B cell (primary cell): Measurements from ENCODE around the gene MORN1. TPM values are rescaled to one million over a fixed set of nuclear protein-coding genes. Genes with fewer than 3 reads are reported as not detected.

Experiments used
- ATAC-seq: fragments of 200-7000 bp; cut with Tn5 transposase; one replicate; pipeline ENCODE4 v1.10.0; 2021; ENCODE audit warnings: low read depth, mild to moderate bottlenecking, moderate number of reproducible peaks, moderate library complexity
- CTCF ChIA-PET: fragments of 350-600 bp; sonication (Branson Sonifier 250); formaldehyde crosslinking; loops from one replicate; lab custom pipeline; 2021; ENCODE audit warnings: antibody characterized with exemption, inconsistent platforms; lab: Charles Lee
- POLR2A ChIA-PET: fragments of 350-600 bp; sonication (Branson Sonifier 250); formaldehyde crosslinking; loops from one replicate; lab custom pipeline; 2021; ENCODE audit warnings: antibody characterized with exemption; lab: Charles Lee
- DNase-seq: peaks from one replicate; pipeline ENCODE4 v3.0.0; 2013
- H2AFZ ChIP-seq: 2 replicates; pipeline ENCODE4 v1.6.1; 2012; ENCODE audit warnings: mild to moderate bottlenecking, low read depth, low read length; ENCODE audit not compliant: insufficient read depth, poor library complexity, severe bottlenecking
- H3K27ac ChIP-seq, 2 donors: 1 replicate in 1 of 2; 2 replicates in 1 of 2; pipeline ENCODE4 v1.5.1; 2012 to 2013; ENCODE audit warnings: low read length in 2 of 2, mild to moderate bottlenecking in 2 of 2, moderate library complexity in 1 of 2
- H3K27me3 ChIP-seq, 4 experiments: fragments of 200-600 bp in 1 of 4; sonication (generic) in 1 of 4; replicated peaks in 1 of 4; 1 replicate in 2 of 4; 2 replicates in 2 of 4; pipeline versions ENCODE4 v1.6.1 to v1.7.0; 2013 to 2016; ENCODE audit warnings: low read length in 3 of 4, mild to moderate bottlenecking in 2 of 4, mixed read lengths in 1 of 4, moderate library complexity in 1 of 4; ENCODE audit not compliant: insufficient read depth in 4 of 4, control insufficient read depth in 3 of 4; ENCODE audit errors: control extremely low read depth in 1 of 4
- H3K36me3 ChIP-seq, 2 experiments: replicated peaks in 1 of 2; 1 replicate in 1 of 2; 2 replicates in 1 of 2; pipeline versions ENCODE4 v1.6.1 to v1.7.1; 2013; ENCODE audit warnings: low read length in 1 of 2; ENCODE audit not compliant: insufficient read depth in 2 of 2, control insufficient read depth in 1 of 2; ENCODE audit errors: control extremely low read depth in 1 of 2, extremely low read depth in 1 of 2
- H3K4me1 ChIP-seq, 2 donors: fragments of 200-600 bp in 1 of 2; sonication (generic) in 1 of 2; 1 replicate in 1 of 2; 2 replicates in 1 of 2; pipeline versions ENCODE4 v1.5.1 to v1.6.1; 2013 to 2017; ENCODE audit warnings: low read length in 2 of 2; ENCODE audit not compliant: control insufficient read depth in 2 of 2, insufficient read depth in 2 of 2
- H3K4me2 ChIP-seq: replicated peaks from 2 replicates; pipeline ENCODE3; 2012; ENCODE audit warnings: mild to moderate bottlenecking, low read depth, low read length; ENCODE audit not compliant: poor library complexity, severe bottlenecking
- H3K4me3 ChIP-seq, 5 experiments: fragments of 200-600 bp in 1 of 5; sonication (generic) in 1 of 5; 1 replicate in 3 of 5; 2 replicates in 2 of 5; pipeline versions ENCODE4 v1.5.1 to v1.7.0; 2011 to 2016; ENCODE audit warnings: low read length in 4 of 5, mild to moderate bottlenecking in 4 of 5, low read depth in 2 of 5, control low read depth in 1 of 5, moderate library complexity in 1 of 5; ENCODE audit not compliant: insufficient read depth in 1 of 5; ENCODE audit errors: control extremely low read depth in 1 of 5, extremely low read depth in 1 of 5
- H3K79me2 ChIP-seq: fragments of 200-600 bp; sonication (generic); one replicate; pipeline ENCODE4 v1.6.0; 2016; ENCODE audit warnings: low read length; ENCODE audit not compliant: control insufficient read depth, insufficient read depth
- H3K9ac ChIP-seq: fragments of 200-600 bp; sonication (generic); 2 replicates; pipeline ENCODE4 v1.6.1; 2017; ENCODE audit warnings: mild to moderate bottlenecking, low read length, moderate library complexity
- H3K9me3 ChIP-seq, 3 donors: one replicate each; pipeline versions ENCODE4 v1.6.1 to v1.7.1; 2013; ENCODE audit warnings: low read length in 2 of 3; ENCODE audit not compliant: control insufficient read depth in 2 of 3, insufficient read depth in 1 of 3; ENCODE audit errors: control extremely low read depth in 1 of 3
- H4K20me1 ChIP-seq: 2 replicates; pipeline ENCODE4 v1.6.0; 2012; ENCODE audit warnings: mild to moderate bottlenecking, low read length; ENCODE audit not compliant: insufficient read depth, control insufficient read depth, poor library complexity, severe bottlenecking
- H3K27ac Mint-ChIP-seq: one replicate; pipeline ENCODE4 v1.8.0; 2021; ENCODE audit warnings: mixed read lengths
- H3K27me3 Mint-ChIP-seq: one replicate; pipeline ENCODE4 v1.8.0; 2021; ENCODE audit warnings: mixed read lengths
- H3K4me1 Mint-ChIP-seq: one replicate; pipeline ENCODE4 v1.8.0; 2021; ENCODE audit warnings: mixed read lengths
- H3K4me3 Mint-ChIP-seq: one replicate; pipeline ENCODE4 v1.8.0; 2021; ENCODE audit warnings: mixed read lengths
- H3K9me3 Mint-ChIP-seq: one replicate; pipeline ENCODE4 v1.8.0; 2022; ENCODE audit warnings: mixed read lengths; ENCODE audit not compliant: insufficient read depth
- EZH2 ChIP-seq: IDR thresholded peaks from 2 replicates; pipeline ENCODE4 v1.6.1; 2012; ENCODE audit warnings: borderline replicate concordance, low read depth, mild to moderate bottlenecking, moderate library complexity, low read length; ENCODE audit not compliant: insufficient read depth, poor library complexity, severe bottlenecking
- WGBS: methylation state at CpG from one replicate; pipeline ENCODE4 v1.1.5; 2013; ENCODE audit warnings: missing lambda C conversion rate; ENCODE audit not compliant: insufficient coverage; 5-methylcytosine and 5-hydroxymethylcytosine counted together
- intact Hi-C: fragments of 100-400 bp; cut with micrococcal nuclease; formaldehyde crosslinking; loops from one replicate; pipeline ENCODE4 v1.10.0; 2022
- polyA plus RNA-seq: library from polyadenylated mRNA; depleted of rRNA; stranded (reverse); fragments of >200 nt; gene quantifications from 2 replicates; pipeline ENCODE4 v1.2.3, GENCODE V29; 2012
- total RNA-seq, 2 donors: library from RNA; stranded (reverse); fragments of 120-200 nt in 1 of 2; gene quantifications; 1 replicate in 1 of 2; 2 replicates in 1 of 2; pipeline versions ENCODE4 v1.2.3 to v1.2.4, GENCODE V29; 2013 to 2022
- TF ChIP-seq, protein P1 (sequence below): fragments of 200-600 bp; IDR thresholded peaks from one replicate; pipeline ENCODE4 v1.8.0; 2022; ENCODE audit warnings: antibody characterized with exemption, mild to moderate bottlenecking

Gene MORN1
- total and polyA plus RNA-seq, 2 donors (not counting 1 experiment from before 2014, with no cell fraction given), result 10.2 to 32.6 TPM

DNA sequence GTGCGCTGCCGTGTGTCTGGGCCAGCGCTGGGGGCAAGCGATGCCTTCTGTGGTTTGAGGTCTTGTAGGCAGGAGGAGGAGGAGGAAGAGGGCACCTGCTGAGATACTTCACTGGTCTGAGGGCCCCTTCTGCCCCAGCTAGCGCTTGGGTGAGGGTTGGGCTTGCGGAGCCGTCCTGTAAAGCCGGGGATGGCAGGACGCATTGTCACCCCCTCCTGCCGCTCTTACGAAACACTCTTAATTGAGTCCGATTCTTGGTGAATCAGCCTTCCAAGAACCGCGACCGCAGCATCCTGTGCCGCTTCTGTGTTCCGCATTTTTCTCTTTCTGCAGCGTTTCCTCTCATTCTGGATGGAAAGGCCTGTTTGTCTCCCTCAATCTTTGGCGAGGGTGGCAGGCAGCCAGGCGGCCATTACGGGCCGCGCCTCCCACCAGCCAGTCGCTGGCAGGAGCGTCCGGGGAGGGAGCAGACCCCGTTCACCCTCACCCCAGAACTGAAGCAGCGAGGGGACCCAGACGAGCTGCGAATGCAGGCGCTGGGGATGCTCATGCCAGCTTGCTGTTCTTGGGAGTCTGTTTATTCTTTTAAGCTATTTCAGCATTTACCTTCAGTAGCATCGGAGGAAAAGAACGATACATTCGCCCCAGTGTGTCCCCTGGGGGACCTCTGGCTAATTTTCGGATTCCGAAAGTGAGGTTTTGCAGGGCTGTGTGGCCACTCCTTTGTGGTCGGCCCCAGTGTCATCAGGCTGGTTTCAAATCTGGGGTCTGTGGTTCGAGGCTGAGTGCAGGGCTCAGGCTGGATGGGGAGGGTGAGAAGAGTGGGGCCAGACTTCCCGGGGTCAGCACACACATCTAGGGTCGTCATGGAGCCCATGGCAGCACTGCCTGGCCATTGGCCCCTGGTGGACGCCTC lies 100.5 kb downstream of the MORN1 start:
- 2% methylated on average over 38 of the region's 41 CpGs for WGBS

More for the DNA sequence above, 100.5 kb downstream of the MORN1 start:
- Histone ChIP-seq H3K27me3 (no peaks in the 10 kb centered on the region), H3K36me3 (peaks cover 0 to 4% of the 10 kb centered on the region in 2 experiments), H3K4me3 (peak overlapping the region in 4 of 5 experiments; percentile 36 to 54 (median 42)), H3K79me2 (peaks cover 98% of the 10 kb centered on the region), H3K9ac (peak overlapping the region; percentile 56), H3K4me2 (peak overlapping the region; percentile 79), H3K9me3 (no peaks in the 10 kb centered on the region), H3K4me1 (peaks cover 57 to 77% of the 10 kb centered on the region in 2 donors), H4K20me1 (peaks cover 97% of the 10 kb centered on the region), H2AFZ (no peak overlapping the region), H3K27ac (peak overlapping the region; percentile 29 to 73)
- intact Hi-C loops, result loop anchor here (1.0 to 2.0 kb wide), 5 partner anchors 10 to 56 kb away; no protein-coding TSS in a partner anchor
- H3K9me3 Mint-ChIP-seq, result no peaks in the 10 kb centered on the region
- TF ChIP-seq EZH2, result no peak
- TF ChIP-seq, protein P1, sequence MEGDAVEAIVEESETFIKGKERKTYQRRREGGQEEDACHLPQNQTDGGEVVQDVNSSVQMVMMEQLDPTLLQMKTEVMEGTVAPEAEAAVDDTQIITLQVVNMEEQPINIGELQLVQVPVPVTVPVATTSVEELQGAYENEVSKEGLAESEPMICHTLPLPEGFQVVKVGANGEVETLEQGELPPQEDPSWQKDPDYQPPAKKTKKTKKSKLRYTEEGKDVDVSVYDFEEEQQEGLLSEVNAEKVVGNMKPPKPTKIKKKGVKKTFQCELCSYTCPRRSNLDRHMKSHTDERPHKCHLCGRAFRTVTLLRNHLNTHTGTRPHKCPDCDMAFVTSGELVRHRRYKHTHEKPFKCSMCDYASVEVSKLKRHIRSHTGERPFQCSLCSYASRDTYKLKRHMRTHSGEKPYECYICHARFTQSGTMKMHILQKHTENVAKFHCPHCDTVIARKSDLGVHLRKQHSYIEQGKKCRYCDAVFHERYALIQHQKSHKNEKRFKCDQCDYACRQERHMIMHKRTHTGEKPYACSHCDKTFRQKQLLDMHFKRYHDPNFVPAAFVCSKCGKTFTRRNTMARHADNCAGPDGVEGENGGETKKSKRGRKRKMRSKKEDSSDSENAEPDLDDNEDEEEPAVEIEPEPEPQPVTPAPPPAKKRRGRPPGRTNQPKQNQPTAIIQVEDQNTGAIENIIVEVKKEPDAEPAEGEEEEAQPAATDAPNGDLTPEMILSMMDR, result no peak
- peak overlapping the region; percentile 84 for H3K27ac Mint-ChIP-seq
- DNase-seq (peak; percentile 89), ATAC-seq (peak; percentile 81)
- H3K4me3 Mint-ChIP-seq, result peak overlapping the region; percentile 83
- no peaks in the 10 kb centered on the region for H3K27me3 Mint-ChIP-seq
- ChIA-PET CTCF (interaction anchor here (0.9 to 3.3 kb wide), 7 partner anchors 10 to 102 kb away, joined by 3 to 11 read pairs (median 4); no protein-coding TSS in a partner anchor), POLR2A (interaction anchor here (0.7 to 2.3 kb wide), 6 partner anchors 10 to 96 kb away, joined by 3 to 20 read pairs (median 4); partner anchors contain the start of gene FAAP20)
- peaks cover 79% of the 10 kb centered on the region for H3K4me1 Mint-ChIP-seq
